ENCODE results near the gene UMAD1. TPM values are rescaled to one million over a fixed set of nuclear protein-coding genes. Genes with fewer than 3 reads are reported as not detected.

Gene UMAD1
- polyA plus RNA-seq, 1 donor, result 7.7 TPM

DNA sequence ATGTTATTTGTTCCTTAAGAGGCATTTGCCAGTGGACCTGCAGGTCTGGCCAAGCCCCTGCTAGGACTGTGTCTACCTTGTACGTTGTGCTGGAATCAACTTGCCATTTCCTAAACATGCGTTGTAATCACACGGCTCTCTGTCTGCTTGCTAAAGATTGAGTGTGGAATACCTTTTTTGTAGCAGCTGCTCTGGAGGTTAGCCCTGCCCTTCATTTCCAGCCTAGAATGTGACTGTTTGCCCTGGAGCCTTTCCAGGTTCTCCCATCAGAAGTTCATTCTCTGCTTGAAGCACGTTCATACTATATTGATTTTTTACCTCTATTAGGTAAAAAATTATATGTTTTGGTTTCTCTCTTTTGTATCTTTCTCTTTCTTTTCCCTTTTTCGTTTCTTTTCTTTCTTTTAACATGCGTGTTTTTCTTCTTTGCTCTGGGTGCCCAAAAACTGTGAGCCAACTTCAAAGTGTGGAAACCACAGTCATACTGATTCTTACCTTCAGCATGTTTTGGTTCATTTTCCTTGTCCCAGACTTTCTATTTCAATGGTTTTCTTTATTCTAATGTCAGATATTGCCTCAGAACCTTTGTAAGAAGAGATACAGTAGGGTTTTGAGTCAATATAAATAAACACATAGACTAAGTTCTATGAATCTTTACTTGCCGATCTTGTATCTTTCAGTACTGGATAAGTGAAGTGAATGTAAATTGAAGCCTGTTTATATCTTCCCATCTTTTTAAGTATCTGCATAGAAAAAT is 189.7 kb downstream of the UMAD1 start:
- DNase-seq (ENCODE audit: low read depth), result no peak

DNA sequence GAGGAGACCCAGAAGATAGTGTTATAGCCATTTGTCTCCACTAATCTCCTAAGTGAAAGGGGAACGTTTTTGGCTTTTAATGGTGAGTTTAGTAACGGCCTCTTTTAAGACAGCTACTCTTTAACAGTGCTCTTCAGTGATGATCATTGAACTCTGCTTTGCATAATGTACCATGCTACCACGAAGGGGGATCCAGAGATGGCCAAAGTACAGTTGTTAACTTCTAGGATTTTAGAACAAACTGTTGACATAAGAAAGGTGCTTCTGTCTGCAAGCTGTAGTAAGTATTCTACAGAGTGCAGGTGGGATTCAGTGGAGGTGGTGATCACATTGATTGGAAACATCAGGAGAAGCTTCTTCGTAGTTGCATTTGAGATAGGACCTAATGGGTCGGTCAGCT is 192.0 kb downstream of the UMAD1 start:
- DNase-seq (ENCODE audit: low read depth), result no peak

DNA sequence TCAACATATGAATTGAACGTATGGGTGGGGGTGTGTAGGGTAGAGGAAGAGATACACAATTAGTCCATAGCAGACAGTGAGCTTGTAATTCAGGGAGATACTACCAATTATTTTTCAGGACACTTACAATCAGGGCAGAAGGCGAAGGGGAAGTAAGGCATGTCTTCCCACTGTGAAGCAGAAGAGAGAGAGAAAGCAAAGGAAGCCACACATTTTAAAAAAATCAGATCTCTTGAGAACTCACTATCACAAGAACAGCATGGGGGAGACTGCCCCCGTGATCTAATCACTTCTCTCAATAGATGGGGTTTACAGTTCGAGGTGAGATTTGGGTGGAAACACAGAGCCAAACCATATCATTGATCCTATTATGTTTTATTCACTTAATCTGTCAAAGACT is 194.2 kb downstream of the UMAD1 start:
- no peak for DNase-seq (ENCODE audit: low read depth)

DNA sequence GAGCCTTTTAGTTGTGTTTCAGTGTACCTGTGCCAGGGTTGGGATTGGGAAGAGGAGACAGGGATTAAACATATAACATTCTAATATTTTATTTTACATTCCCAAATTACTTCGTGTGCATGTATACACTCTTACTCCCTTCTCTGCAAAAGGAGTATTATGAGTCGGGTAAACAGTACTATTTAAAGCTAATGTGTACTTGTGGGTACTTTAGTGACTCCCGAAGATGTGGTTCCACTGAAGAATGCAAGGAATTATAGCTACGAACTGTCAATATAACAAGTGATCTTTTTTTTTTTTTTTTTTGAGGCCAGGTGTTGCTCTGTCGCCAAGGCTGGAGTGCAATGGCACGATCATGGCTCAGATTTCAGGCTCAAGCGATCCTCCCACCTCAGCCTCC is 200.5 kb downstream of the UMAD1 start:
- no peak for DNase-seq (ENCODE audit: low read depth)

DNA sequence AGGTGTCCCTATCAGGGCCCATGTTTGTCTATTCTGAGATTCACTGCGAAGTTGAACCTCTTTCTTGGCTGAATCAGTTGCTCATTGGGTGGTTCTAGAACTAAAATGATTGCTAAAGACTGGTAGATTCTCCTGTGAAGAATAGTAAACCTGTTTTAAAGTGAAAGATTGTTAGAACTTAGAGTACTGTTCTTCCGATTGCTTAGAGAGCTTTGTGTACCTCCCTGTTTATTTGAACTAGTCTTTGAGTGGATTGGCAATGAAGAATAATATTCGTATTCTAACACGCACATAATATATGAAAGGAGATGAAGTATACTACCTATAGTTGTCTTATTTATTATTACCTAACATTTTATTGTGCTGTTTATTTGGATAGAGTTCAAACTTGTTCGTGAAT is 202.7 kb downstream of the UMAD1 start:
- DNase-seq (ENCODE audit: low read depth), result no peak

DNA sequence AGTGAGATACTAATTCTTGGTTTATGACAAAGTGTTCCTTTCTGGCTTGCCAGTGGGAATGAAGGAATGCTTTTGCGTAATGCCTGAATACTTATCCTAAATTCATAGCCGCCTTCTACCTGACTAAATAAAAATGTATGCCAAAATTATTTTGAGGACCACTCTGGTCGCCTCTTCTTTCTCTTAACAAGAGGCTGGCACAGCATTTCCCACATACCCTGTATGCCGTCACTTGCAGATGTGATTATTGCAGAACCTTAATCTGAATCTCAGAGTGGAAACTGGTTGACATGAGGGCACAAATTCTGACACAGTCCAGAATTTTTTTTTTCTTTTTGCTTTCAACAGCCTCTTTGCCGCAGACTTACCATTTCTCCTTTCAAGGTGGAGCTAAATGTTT is 203.4 kb downstream of the UMAD1 start:
- DNase-seq (ENCODE audit: low read depth), result no peak

DNA sequence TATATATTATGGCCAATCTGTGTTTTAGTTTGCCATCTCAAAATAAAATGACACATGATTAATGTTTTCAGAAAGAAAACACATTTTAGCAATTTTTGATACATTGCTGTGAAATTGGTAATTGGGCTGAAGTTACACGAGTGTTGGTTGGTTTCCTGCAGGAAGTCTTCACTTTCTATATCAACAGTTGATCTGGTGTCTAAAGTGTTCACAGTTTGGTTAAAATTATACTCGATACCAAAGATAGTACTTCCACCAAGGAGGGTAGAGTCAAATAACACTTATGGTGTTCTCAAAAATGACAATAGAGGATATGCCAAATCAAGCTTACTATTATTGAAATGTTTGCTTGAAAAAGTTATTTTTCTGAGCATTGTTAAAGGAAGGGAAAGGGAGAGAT is 207.7 kb downstream of the UMAD1 start:
- DNase-seq (ENCODE audit: low read depth), result no peak

DNA sequence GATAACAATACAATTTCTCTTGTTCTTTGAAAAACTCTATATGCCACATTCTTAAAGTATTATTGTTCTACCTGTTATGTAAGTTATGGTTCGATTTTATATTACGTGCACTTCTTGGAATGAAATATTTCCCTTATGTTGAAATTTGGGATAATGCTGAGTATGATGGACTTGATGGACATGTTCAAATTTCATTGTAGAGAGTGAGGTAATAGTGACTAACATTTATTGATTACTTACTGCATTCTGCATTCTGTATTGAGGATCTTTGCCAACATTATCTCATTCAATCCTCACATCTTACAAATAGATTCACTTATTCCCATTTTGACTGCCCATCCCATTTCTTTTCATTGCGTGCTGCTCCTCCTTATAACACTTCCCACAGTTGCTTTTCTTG is 208.3 kb downstream of the UMAD1 start:
- DNase-seq (ENCODE audit: low read depth), result no peak

DNA sequence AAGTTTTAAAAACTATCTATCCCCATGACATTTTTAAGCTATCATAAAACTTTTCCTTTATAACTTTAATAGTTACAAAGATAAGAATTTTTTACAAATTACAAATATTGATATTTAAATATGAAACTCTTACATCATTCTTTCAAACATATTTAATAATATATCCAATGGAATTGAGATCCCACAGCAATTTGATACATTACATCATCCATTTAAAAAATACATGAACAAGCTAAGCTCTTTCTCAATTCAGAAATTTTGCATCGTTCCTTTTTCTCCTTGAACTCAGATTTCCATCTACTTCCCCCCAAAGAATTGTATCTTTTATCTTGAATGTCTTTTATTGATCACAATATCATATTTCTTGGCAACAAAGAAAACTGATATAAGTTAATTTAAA is 209.6 kb downstream of the UMAD1 start:
- no peak for DNase-seq (ENCODE audit: low read depth)

DNA sequence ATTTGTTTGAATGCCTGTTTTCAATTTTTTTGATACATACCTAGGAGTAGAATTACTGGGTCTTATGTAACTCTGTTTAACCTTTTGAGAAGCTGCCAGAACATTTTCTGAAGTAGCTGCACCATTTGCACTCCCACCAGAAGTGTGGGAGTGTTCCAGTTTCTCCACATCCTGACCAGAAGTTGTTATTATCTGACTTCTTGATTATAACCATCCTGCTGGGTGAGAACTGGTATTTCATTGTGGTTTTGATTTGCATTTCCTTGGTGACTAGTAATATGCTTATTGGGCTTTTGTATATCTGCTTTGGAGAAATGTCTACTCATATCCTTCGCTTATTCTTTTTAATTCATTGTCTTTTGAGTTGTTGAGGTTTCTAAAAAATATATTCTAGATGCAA is 210.8 kb downstream of the UMAD1 start:
- no peak for DNase-seq (ENCODE audit: low read depth)

DNA sequence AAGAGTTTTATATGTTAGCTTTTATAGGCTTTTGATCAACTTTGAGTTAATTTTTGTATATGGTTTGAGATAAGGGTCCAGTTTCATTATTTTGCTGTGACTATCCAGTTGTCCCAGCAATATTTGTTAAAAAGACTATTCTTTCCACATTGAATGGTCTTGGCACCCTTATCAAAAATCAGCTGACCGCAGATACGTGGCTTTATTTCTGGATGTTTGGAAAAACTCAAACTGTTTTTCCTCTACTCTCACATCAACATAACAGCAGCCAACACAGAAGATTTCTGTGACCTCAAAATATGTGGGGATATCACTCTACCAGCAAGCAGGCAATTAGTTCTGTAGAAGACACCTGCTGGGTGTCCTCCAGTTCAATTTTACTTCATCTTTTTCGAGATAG is 211.4 kb downstream of the UMAD1 start:
- no peak for DNase-seq (ENCODE audit: low read depth)

DNA sequence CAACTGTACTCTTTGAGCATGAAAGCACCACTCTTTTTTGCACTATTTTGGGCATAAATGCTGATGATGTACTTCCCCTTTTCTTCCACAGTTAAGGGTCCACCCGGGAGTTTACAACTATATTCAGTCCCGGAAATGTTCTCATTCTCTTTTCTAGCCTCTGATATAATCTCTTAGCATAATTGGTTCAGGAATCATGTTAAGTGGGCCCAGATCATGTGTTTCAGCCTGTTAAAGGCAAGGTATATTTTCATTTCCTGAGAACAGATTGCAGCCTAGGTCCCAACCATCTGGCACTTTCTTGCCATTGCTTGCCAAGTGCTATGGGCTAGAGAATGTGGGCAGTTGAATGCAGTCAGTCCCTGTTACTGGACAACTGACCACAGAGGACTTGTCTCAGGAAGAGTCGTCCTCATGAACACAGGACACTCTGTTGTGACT is 216.6 kb downstream of the UMAD1 start:
- DNase-seq (ENCODE audit: low read depth), result no peak

DNA sequence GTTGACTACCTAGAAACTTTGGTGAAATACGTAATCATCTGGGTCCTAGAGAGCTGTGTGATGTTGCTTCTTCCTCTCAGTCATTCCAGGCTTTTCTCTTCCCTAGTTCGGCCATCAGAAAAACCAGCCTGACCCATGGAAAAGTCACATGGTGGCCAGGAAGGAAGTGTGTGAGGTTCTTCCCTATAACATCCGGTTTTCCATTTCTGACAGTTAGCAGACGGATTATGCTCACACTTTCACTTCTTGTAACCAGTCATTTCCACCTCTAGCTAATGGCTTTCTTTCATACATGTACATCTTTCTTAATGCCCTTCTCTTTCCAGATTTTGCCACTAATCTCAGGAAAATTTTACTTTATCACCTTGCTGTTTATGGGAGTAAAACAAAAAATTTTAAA is 218.0 kb downstream of the UMAD1 start:
- DNase-seq (ENCODE audit: low read depth), result no peak

DNA sequence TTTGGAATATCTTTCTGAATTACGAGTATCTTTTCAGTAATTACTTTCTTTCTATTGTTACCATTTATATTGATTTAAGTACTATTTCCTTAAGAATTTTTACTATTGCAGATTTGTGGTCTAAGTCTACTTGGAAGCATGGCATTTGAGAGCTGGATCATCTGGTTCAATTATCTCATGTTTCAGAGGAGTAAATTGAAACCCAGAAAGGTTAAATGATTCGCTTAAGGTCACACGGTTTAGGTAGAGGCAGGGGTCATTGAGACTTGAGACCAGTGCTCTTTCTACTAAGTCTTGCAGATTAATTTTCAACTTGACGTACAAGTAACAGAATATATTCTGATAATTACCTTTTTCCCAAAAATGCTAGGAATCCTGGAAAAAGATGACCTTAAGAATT is 218.9 kb downstream of the UMAD1 start:
- no peak for DNase-seq (ENCODE audit: low read depth)

DNA sequence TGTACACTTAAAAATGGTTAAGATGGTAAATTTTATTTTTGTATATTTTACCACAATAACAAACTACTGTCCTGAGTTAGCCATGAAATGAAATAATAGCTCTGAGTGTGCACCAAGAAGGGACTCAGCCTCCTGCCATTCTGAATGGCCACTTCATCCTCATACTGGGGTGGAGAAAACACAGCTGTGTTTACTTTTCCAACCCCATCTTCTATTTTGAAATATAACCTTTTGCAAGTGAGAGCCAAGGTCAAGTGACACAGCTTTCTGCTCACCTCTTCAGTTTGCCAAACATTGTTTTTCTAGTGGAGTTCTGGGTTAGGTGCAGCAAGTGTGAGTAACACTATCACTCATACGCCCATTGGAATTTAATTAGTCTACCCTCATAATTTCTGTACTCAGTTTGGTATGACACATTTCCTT is 220.7 kb downstream of the UMAD1 start:
- no peak for DNase-seq (ENCODE audit: low read depth)

DNA sequence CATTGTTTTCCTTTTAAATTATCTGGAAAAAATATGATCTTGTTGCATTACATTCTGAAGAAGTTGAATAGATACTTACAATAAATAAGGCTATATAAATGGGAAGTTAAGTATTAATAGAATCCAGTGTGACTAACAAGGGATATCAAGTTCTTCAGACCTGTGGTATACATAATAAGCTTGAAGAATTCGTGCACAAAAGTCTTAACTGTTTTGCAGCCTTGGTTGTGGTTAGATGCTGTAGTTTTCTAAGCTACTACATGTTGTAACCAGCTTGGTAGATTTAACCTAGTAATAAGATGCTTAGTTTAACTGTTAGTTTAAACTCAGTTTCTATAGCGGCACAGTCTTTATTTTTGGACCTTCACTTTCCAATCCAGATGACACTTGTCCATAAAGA is 221.8 kb downstream of the UMAD1 start:
- no peak for DNase-seq (ENCODE audit: low read depth)

DNA sequence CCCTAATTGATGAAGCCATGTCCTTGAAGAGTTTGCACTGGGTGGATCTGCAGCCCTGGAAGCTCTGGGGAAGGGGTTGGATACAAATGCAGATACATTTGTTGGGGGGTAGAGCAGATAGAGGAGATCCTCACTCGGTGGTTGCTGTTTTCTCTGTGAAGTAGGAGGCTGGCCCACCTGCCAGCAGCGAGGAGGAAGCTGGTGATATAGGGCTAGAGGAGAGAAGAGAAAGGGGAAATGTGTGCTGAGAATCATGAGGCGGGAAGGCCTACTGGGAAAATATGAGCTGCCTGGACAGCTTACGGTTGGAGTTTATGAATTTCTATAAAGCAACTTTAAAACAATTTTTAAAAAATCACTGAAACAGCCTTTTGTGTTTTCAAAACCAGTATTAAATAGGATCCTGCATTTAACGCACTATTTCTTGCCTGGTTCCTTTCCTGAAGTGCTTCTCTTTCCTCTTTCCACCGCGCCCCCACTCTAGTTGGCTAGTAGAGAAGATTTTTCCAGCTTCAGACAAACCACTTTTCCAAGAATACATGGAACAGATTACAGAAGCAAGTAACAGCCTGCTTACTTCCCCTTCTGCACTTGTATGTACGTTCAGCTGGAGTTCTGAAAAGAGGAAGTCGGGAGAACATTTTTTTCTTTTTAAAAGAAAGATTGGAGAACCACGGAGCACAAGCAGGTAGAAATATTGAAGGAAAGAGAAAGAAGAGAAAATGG is 227.5 kb downstream of the UMAD1 start:
- no peak for DNase-seq (ENCODE audit: low read depth)

DNA sequence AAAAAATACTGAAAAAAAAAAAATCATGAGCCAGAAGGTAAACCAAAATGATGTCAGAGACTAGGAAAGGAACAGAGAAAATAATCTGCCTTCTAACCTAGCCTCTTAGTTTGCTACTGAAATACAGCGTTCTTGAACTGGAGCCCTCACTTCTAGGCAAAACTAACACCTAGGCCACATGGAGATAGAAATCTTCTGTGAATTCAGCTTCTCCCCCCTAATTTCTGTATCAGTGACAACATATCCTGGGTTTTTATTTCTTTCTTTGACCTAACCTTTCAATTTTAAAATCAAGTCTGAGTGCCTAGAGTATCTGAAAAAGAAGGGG is 228.0 kb downstream of the UMAD1 start:
- no peak for DNase-seq (ENCODE audit: low read depth)

DNA sequence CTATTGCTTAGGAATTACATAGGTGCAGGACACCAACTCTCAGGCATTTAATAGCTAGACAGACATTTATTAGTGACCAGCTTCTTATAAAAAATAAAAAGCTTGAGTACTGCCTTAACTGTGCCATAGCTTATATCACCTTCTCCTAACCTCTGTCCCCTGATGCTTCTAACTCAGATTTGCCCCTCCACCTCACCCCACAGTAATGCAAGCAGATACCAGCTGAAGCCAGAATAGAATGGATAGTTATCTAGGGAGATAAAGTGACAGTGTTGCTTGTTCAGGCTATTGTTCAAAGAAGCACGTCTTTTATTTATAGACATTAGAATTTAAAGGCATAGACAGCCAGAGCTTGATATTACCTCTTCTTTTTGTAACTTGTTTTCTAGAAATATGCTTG is 228.5 kb downstream of the UMAD1 start:
- no peak for DNase-seq (ENCODE audit: low read depth)

DNA sequence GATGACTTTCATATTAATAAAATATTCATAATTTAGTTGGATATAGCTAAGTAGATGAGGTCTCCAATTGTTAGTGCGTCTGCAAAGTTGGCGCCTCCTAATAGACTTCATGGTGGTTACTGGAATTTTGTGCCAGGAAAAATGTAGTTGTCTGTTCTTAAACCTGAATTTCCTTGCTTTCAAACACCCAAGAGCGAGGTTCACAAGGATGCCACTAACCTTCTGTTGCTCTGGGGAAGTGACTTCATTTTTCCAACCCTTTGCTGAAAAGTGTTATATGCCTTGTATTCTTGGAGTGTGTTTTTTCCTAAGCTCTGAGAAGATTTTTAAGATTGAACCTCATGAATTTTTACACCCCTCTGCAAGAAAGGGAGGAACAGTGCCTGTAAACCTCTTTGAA is 229.1 kb downstream of the UMAD1 start:
- no peak for DNase-seq (ENCODE audit: low read depth)

DNA sequence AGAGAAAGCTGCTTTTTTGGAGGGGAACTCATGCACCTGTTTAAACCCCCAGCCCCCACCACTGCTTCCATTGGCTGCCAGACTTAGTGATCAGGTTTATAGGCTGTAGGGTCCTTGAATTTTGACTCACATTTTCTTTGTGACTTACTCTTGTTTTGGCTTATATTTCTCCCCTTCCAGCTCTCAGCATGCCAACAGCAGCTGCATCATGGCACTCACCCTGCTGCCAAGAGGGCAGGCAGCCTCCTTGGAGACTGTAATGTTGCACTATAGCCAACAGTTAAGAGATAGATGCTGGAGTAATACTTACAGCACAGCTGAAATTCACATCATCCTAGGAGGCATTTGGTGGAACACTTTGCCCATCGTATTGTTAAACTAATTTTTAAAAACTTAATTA is 230.0 kb downstream of the UMAD1 start:
- DNase-seq (ENCODE audit: low read depth), result no peak

DNA sequence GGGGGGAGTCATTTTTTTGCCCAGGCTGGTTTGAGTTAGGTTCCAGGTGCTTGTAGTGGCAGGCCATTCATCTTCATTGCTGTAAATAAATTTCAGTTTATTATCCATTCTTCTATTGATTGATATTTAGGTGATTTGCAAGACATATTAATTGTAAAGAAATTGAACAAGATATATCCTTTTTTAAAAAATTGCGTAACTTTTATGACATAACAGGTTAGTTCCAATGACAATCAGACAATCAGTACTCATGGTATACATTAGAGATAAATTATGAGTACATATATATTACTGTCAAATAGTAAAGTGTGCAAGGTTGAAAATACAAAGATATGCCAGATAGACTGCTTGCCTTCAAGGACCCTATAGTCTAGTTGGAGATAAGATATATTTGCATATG is 235.9 kb downstream of the UMAD1 start:
- DNase-seq (ENCODE audit: low read depth), result no peak

DNA sequence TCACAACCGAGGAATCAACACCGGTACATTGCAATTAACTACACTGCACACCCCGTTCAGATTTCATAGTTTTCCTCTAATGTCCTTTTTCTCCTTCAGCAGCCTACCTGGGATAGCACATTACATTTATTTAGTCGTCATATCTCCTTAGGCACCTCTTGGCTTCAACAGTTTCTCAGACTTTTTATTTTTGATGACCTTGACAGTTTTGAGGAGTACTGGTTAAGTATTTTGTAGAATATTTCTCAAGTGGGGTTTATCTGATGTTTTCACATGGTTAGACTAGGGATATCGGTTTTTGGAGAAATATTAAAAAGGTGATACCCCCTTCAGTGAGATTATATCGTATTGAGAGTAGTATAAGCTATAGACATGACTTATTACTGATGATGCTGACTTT is 241.0 kb downstream of the UMAD1 start:
- DNase-seq (ENCODE audit: low read depth), result no peak

DNA sequence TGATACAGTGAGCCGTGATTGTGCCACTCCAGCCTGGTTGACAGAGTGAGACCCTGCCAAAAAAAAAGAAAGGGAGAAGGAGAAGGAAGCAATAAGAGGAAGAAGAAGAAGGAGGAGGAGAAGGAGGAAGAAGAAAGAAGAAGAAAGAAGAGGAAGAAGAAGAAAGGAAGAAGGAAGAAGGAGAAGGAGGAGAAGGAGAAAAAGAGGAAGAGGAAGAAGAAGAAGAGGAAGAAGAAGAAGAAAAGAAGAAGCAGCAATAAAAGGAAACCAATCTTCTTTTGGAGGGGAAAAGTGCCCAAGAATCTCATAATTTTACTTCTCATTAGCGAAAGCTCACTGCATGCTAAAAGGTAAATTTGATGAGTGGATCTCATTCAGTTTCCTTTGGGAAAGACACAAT is 242.3 kb downstream of the UMAD1 start:
- no peak for DNase-seq (ENCODE audit: low read depth)
